Body of pancreas (tissue), 4 donors: ENCODE data around the gene CFAP54.

Experiments used
- CTCF ChIP-seq, 7 experiments: fragments of 450-650 bp in 4 of 7; fragments of 200-600 bp in 3 of 7; sonication (generic) in 3 of 7; IDR thresholded peaks; one replicate each; pipeline ENCODE4 v1.5.1; 2016 to 2019; ENCODE audit warnings: antibody characterized with exemption in 7 of 7
- POLR2A ChIP-seq, 3 donors: fragments of 450-650 bp; IDR thresholded peaks; one replicate each; pipeline ENCODE4 v1.6.1; 2016; ENCODE audit warnings: antibody characterized with exemption in 3 of 3, mild to moderate bottlenecking in 2 of 3

- TF ChIP-seq CTCF (IDR thresholded peaks at IDR 0.05) (no peak), POLR2A (IDR thresholded peaks at IDR 0.05) (no peak)
These were observed 314.6 kb downstream of the CFAP54 start for GRCh38 chr12:96803969-96804368.
